DND-41 (cell line): ENCODE data around the gene DUSP12.

Source experiments
- ATAC-seq: fragments of 200-7000 bp; cut with Tn5 transposase; 3 replicates; pipeline ENCODE4 v1.9.1; 2021; ENCODE audit warnings: low read depth; ENCODE audit not compliant: insufficient read depth
- DNase-seq: peaks from one replicate; pipeline ENCODE4 v3.0.0-alpha.2; 2020
- H2AFZ ChIP-seq: 2 replicates; pipeline ENCODE4 v1.6.0; 2012; ENCODE audit warnings: low read depth, low read length
- H3K27ac ChIP-seq: 2 replicates; pipeline ENCODE4 v1.5.1; 2012; ENCODE audit warnings: low read length, inconsistent platforms
- H3K27me3 ChIP-seq: fragments of 200-600 bp; sonication (generic); 2 replicates; pipeline ENCODE4 v1.6.0; 2012; ENCODE audit warnings: low read length, mild to moderate bottlenecking, inconsistent platforms; ENCODE audit not compliant: insufficient read depth, poor library complexity
- H3K36me3 ChIP-seq: 2 replicates; pipeline ENCODE4 v1.5.1; 2012; ENCODE audit warnings: low read length, inconsistent platforms; ENCODE audit not compliant: insufficient read depth
- H3K4me1 ChIP-seq: 2 replicates; pipeline ENCODE4 v1.5.1; 2012; ENCODE audit warnings: mild to moderate bottlenecking, low read length; ENCODE audit not compliant: insufficient read depth
- H3K4me2 ChIP-seq: 2 replicates; pipeline ENCODE4 v1.6.0; 2012; ENCODE audit warnings: mild to moderate bottlenecking, moderate library complexity, low read length, inconsistent platforms; ENCODE audit not compliant: insufficient read depth
- H3K4me3 ChIP-seq, 2 experiments: fragments of 200-600 bp in 1 of 2; shearing (Covaris generic) in 1 of 2; 2 replicates each; pipeline ENCODE4 v1.5.1; 2012 to 2016; ENCODE audit warnings: inconsistent platforms in 2 of 2, low read length in 2 of 2, mild to moderate bottlenecking in 2 of 2, low read depth in 1 of 2, moderate library complexity in 1 of 2
- H3K79me2 ChIP-seq: 2 replicates; pipeline ENCODE4 v1.6.0; 2012; ENCODE audit warnings: low read length, inconsistent platforms; ENCODE audit not compliant: insufficient read depth
- H3K9ac ChIP-seq: 2 replicates; pipeline ENCODE4 v1.6.0; 2012; ENCODE audit warnings: low read depth, mild to moderate bottlenecking, inconsistent platforms, low read length, moderate library complexity
- H3K9me3 ChIP-seq: 2 replicates; pipeline ENCODE4 v1.5.1; 2012; ENCODE audit warnings: low read length, moderate library complexity, mild to moderate bottlenecking, inconsistent platforms; ENCODE audit not compliant: insufficient read depth, severe bottlenecking
- H4K20me1 ChIP-seq: 2 replicates; pipeline ENCODE4 v1.6.0; 2012; ENCODE audit warnings: low read length; ENCODE audit not compliant: insufficient read depth
- EZH2 ChIP-seq: IDR thresholded peaks from 3 replicates; pipeline ENCODE4 v1.6.1; 2012; ENCODE audit warnings: borderline replicate concordance, low read depth, mild to moderate bottlenecking, moderate library complexity, low read length, inconsistent platforms; ENCODE audit not compliant: severe bottlenecking
- TF ChIP-seq, protein P1 (sequence below): IDR thresholded peaks from 2 replicates; pipeline ENCODE4 v1.5.1; 2012; ENCODE audit warnings: borderline replicate concordance, low read length, moderate library complexity, mild to moderate bottlenecking; ENCODE audit not compliant: poor library complexity, severe bottlenecking; ENCODE audit errors: extremely low read depth

Gene DUSP12

DNA sequence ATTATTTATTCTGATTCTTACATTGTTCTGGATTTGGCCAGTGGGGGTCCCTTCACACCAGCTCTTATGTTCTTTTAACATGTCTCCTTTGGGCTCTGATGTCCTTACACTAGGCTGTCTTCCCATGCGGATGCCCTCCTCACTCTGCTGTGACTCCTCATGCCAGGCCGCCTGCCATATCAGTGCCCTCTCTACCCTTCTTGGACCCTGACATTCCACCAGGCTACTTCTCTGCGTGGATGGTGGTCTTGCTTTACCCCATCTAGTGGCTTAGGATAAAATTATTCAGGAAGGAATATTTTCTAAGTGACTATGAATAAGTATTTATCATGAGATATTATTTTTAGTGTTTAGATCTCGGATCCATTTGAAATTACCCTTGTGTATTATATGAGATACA lies 37.8 kb downstream of the DUSP12 start:
- Histone ChIP-seq H3K79me2 (peaks cover 2% of the 10 kb centered on the region; the same call in 1 of the 2 replicates), H3K9me3 (no peaks in the 10 kb centered on the region), H3K27me3 (no peaks in the 10 kb centered on the region), H3K4me3 (no peak overlapping the region), H3K27ac (no peak overlapping the region), H3K9ac (no peak overlapping the region), H3K4me1 (no peaks in the 10 kb centered on the region), H4K20me1 (no peaks in the 10 kb centered on the region), H3K36me3 (peaks cover 66% of the 10 kb centered on the region), H3K4me2 (no peak overlapping the region), H2AFZ (no peak overlapping the region)
- no peak for DNase-seq
- TF ChIP-seq, protein P1, sequence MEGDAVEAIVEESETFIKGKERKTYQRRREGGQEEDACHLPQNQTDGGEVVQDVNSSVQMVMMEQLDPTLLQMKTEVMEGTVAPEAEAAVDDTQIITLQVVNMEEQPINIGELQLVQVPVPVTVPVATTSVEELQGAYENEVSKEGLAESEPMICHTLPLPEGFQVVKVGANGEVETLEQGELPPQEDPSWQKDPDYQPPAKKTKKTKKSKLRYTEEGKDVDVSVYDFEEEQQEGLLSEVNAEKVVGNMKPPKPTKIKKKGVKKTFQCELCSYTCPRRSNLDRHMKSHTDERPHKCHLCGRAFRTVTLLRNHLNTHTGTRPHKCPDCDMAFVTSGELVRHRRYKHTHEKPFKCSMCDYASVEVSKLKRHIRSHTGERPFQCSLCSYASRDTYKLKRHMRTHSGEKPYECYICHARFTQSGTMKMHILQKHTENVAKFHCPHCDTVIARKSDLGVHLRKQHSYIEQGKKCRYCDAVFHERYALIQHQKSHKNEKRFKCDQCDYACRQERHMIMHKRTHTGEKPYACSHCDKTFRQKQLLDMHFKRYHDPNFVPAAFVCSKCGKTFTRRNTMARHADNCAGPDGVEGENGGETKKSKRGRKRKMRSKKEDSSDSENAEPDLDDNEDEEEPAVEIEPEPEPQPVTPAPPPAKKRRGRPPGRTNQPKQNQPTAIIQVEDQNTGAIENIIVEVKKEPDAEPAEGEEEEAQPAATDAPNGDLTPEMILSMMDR: peak; percentile 28
- no peak for TF ChIP-seq EZH2
- ATAC-seq: no peak

DNA sequence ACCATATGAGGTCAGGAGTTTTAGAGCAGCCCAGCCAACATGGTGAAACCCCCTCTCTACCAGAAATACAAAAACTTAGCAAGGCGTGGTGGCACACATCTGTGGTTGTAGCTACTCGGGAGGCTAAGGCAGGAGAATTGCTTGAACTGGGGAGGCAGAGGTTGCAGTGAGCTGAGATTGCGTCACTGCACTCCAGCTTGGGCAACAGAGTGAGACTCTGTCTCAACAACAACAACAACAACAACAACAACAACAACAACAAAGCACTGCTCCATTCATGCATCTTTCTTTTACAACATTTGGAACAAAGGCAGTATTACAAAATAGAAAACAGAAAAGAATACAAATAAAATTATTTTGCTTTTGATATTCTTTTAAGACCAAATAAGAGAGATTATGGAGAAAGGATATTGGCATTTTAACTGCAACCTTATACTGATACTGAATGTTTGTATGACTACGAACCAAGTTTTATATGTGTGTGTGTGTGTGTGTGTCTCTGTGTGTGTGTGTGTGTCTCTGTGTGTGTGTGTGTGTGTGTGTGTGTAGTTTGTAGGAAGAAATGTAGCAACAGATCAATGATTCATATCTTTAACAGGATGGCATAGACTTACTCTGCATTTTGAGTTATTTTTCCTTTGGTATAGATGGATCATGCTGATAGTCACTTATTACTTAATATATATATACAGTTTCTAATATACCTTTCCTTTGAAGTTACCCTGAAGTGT lies 41.2 kb downstream of the DUSP12 start:
- no peaks in the 10 kb centered on the region for H3K27me3 ChIP-seq
- peaks cover 69% of the 10 kb centered on the region for H3K36me3 ChIP-seq
- no peak overlapping the region for H2AFZ ChIP-seq
- DNase-seq (no peak), ATAC-seq (no peak)
- TF ChIP-seq, protein P1: no peak
- no peak for TF ChIP-seq EZH2
- peaks cover 2% of the 10 kb centered on the region; the same call in 1 of the 2 replicates for H3K79me2 ChIP-seq
- H3K9me3 ChIP-seq: no peaks in the 10 kb centered on the region
- no peak overlapping the region for H3K4me3 ChIP-seq
- no peak overlapping the region for H3K4me2 ChIP-seq
- H4K20me1 ChIP-seq: no peaks in the 10 kb centered on the region
- H3K9ac ChIP-seq: no peak overlapping the region
- H3K4me1 ChIP-seq: no peaks in the 10 kb centered on the region
- no peak overlapping the region for H3K27ac ChIP-seq

DNA sequence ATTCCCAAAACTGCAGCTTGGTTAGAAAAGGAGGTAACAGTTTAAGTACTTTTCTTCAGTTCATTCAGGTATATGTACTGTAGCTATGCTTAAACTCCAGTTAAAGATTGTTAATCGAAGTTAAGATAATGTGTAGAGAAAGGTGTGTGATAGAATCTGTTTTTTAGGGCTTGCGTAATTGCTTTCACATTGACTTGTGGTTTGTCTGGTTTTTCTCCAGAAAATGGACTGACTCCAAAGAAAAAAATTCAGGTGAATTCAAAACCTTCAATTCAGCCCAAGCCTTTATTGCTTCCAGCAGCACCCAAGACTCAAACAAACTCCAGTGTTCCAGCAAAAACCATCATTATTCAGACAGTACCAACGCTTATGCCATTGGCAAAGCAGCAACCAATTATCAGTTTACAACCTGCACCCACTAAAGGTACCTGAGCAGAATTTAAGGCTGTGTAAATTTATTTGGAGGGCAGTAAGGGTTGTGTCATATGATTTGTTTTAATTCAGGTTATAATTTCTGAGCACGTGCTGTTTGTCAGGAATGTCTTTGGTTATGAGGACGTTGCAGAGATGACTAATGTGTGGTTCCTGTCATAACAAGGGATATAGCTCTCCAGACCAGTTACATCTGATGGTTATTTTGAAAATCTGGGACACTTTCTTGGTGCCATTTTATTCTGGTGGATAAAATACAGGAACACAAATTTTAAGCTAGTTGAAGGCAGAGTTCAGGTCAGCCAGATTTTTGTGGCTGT lies 42.5 kb downstream of the DUSP12 start:
- H3K9me3 ChIP-seq: no peaks in the 10 kb centered on the region
- no peak overlapping the region for H3K4me3 ChIP-seq
- peaks cover 2% of the 10 kb centered on the region; the same call in 1 of the 2 replicates for H3K79me2 ChIP-seq
- no peak overlapping the region for H3K27ac ChIP-seq
- H3K4me1 ChIP-seq: no peaks in the 10 kb centered on the region
- H3K36me3 ChIP-seq: peaks cover 68% of the 10 kb centered on the region
- H2AFZ ChIP-seq: no peak overlapping the region
- H3K4me2 ChIP-seq: no peak overlapping the region
- ATAC-seq (no peak), DNase-seq (no peak)
- H4K20me1 ChIP-seq: no peaks in the 10 kb centered on the region
- TF ChIP-seq, protein P1: no peak
- TF ChIP-seq EZH2: no peak
- H3K9ac ChIP-seq: no peak overlapping the region
- no peaks in the 10 kb centered on the region for H3K27me3 ChIP-seq
